K562 (cell line): Measurements from ENCODE around the gene NAXE. TPM values are rescaled to one million over a fixed set of nuclear protein-coding genes. Genes with fewer than 3 reads are reported as not detected.
A peak's percentile ranks its signal among the peaks of the same experiment; 100 is the strongest.

Source experiments
- DPF2 ChIP-seq: fragments of 450-650 bp; IDR thresholded peaks from 2 replicates; pipeline ENCODE4 v1.6.1; 2016
- FOXM1 ChIP-seq, 2 experiments: fragments of 450-650 bp in 1 of 2; sonication (generic) in 1 of 2; formaldehyde crosslinking in 1 of 2; IDR thresholded peaks; 2 replicates each; pipeline versions ENCODE4 v1.6.1 to v1.9.0; 2017 to 2022; ENCODE audit warnings: low read depth in 2 of 2, mild to moderate bottlenecking in 2 of 2, missing genetic modification reagents in 1 of 2, moderate library complexity in 1 of 2
- ILF3 ChIP-seq: fragments of 450-650 bp; IDR thresholded peaks from 2 replicates; pipeline ENCODE4 v1.6.1; 2018; ENCODE audit warnings: antibody characterized with exemption, mild to moderate bottlenecking, moderate library complexity, borderline replicate concordance
- NBN ChIP-seq: fragments of 450-650 bp; IDR thresholded peaks from 2 replicates; pipeline ENCODE4 v1.6.1; 2016; ENCODE audit warnings: low read depth, mild to moderate bottlenecking
- NR2C2 ChIP-seq, 2 experiments: fragments of 200-800 bp in 1 of 2; sonication (Bioruptor generic) in 1 of 2; sonication (generic) in 1 of 2; formaldehyde crosslinking in 1 of 2; IDR thresholded peaks; 2 replicates each; pipeline versions ENCODE4 v1.6.1 to v1.8.0; 2016 to 2022; ENCODE audit warnings: mild to moderate bottlenecking in 1 of 2, missing compliant biosample characterization in 1 of 2, missing genetic modification characterization in 1 of 2, missing genetic modification reagents in 1 of 2
- NR4A1 ChIP-seq, 2 experiments: fragments of 250-450 bp in 1 of 2; fragments of 450-650 bp in 1 of 2; sonication (Bioruptor Pico) in 1 of 2; IDR thresholded peaks; 2 replicates each; pipeline versions ENCODE4 v1.4.0 to v1.6.1; 2016 to 2020; ENCODE audit warnings: mild to moderate bottlenecking in 2 of 2, missing compliant biosample characterization in 1 of 2, missing genetic modification characterization in 1 of 2, moderate library complexity in 1 of 2
- PHTF2 ChIP-seq: fragments of 250-450 bp; sonication (Bioruptor Pico); IDR thresholded peaks from 2 replicates; pipeline ENCODE4 v1.5.0; 2021; ENCODE audit warnings: mild to moderate bottlenecking
- POLR2A ChIP-seq: fragments of 450-650 bp; conservative IDR thresholded peaks from 2 replicates; pipeline ENCODE4 v1.6.1; 2016
- POLR2B ChIP-seq: fragments of 450-650 bp; IDR thresholded peaks from 2 replicates; pipeline ENCODE4 v1.6.1; 2018; ENCODE audit warnings: low read depth; ENCODE audit not compliant: partially characterized antibody
- RHOXF2B ChIP-seq: fragments of 250-450 bp; sonication (Bioruptor Pico); conservative IDR thresholded peaks from 2 replicates; pipeline ENCODE4 v1.5.1; 2021
- SIN3A ChIP-seq, 2 experiments: fragments of 150-350 bp in 1 of 2; IDR thresholded peaks; 2 replicates each; pipeline ENCODE4 v1.6.1; 2011 to 2016; ENCODE audit warnings: borderline replicate concordance in 2 of 2, low read depth in 2 of 2, low read length in 2 of 2, mild to moderate bottlenecking in 2 of 2, moderate library complexity in 2 of 2; ENCODE audit not compliant: control insufficient read depth in 1 of 2
- STAT5B ChIP-seq: fragments of 250-450 bp; sonication (Bioruptor Pico); IDR thresholded peaks from 2 replicates; pipeline ENCODE4 v1.8.0; 2021; ENCODE audit warnings: mild to moderate bottlenecking, inconsistent platforms
- ZKSCAN3 ChIP-seq: fragments of 250-450 bp; sonication (Bioruptor Pico); IDR thresholded peaks from 2 replicates; pipeline ENCODE4 v1.4.0; 2020
- ZNF197 ChIP-seq: fragments of 200-800 bp; sonication (Bioruptor generic); IDR thresholded peaks from 2 replicates; pipeline ENCODE4 v1.6.1; 2016; ENCODE audit warnings: low read depth, missing genetic modification characterization, missing compliant biosample characterization
- ZNF224 ChIP-seq: sonication (generic); formaldehyde crosslinking; IDR thresholded peaks from 2 replicates; pipeline ENCODE4 v1.8.0; 2022; ENCODE audit warnings: mild to moderate bottlenecking, missing genetic modification reagents
- ZNF316 ChIP-seq: fragments of 450-650 bp; IDR thresholded peaks from 2 replicates; pipeline ENCODE4 v1.6.1; 2016
- ZNF384 ChIP-seq: IDR thresholded peaks from 2 replicates; pipeline ENCODE4 v1.6.1; 2012; ENCODE audit warnings: low read depth, low read length, improper control_type of control experiment
- ZNF766 ChIP-seq: fragments of 200-800 bp; sonication (Bioruptor generic); conservative IDR thresholded peaks from 2 replicates; pipeline ENCODE4 v1.6.1; 2016; ENCODE audit warnings: missing genetic modification characterization, missing compliant biosample characterization
- ZSCAN32 ChIP-seq: fragments of 450-650 bp; formaldehyde crosslinking; IDR thresholded peaks from 2 replicates; pipeline ENCODE4 v1.4.0; 2020; ENCODE audit warnings: mild to moderate bottlenecking, moderate library complexity
- polyA plus RNA-seq, 8 experiments: library from polyadenylated mRNA; depleted of rRNA in 4 of 8; stranded (reverse) in 5 of 8; unstranded in 3 of 8; fragments of >200 nt; fragmentation: Nextera tagmentation in 2 of 8; fragmentation: Illumina TruSeq in 1 of 8; extraction: Ambion mirVana in 2 of 8; extraction: Trizol in 1 of 8; gene quantifications; 2 replicates each; pipeline versions ENCODE4 v1.2.1 to v1.2.3, GENCODE V29; 2011 to 2014; ENCODE audit warnings: inconsistent platforms in 1 of 8, missing spikeins in 1 of 8
- total RNA-seq, 7 experiments: library from RNA; depleted of rRNA in 6 of 7; stranded (reverse); fragments of >200 nt in 6 of 7; fragmentation: Illumina TruSeq in 2 of 7; extraction: Trizol in 2 of 7; gene quantifications; 2 replicates each; pipeline versions ENCODE4 v1.2.1 to v1.2.3, GENCODE V29; 2011 to 2021; ENCODE audit warnings: low replicate concordance in 1 of 7
- TF ChIP-seq, protein P1 (sequence below): fragments of 450-650 bp; formaldehyde crosslinking; IDR thresholded peaks from 2 replicates; pipeline ENCODE4 v1.4.0; 2020; ENCODE audit warnings: mild to moderate bottlenecking
- TF ChIP-seq, protein P2 (sequence below): fragments of 450-650 bp; IDR thresholded peaks from 2 replicates; pipeline ENCODE4 v1.6.1; 2017; ENCODE audit warnings: antibody characterized with exemption, mild to moderate bottlenecking
- TF ChIP-seq, protein P3 (sequence below): sonication (generic); formaldehyde crosslinking; IDR thresholded peaks from 2 replicates; pipeline ENCODE4 v1.8.1; 2023; ENCODE audit warnings: mild to moderate bottlenecking, missing genetic modification reagents

NAXE gene
- total and polyA plus RNA-seq, 9 of the 15 experiments (the other 6 are each of a cell fraction or from before 2014, with no cell fraction given), result 27.3 to 137 (median 90.0) TPM

DNA sequence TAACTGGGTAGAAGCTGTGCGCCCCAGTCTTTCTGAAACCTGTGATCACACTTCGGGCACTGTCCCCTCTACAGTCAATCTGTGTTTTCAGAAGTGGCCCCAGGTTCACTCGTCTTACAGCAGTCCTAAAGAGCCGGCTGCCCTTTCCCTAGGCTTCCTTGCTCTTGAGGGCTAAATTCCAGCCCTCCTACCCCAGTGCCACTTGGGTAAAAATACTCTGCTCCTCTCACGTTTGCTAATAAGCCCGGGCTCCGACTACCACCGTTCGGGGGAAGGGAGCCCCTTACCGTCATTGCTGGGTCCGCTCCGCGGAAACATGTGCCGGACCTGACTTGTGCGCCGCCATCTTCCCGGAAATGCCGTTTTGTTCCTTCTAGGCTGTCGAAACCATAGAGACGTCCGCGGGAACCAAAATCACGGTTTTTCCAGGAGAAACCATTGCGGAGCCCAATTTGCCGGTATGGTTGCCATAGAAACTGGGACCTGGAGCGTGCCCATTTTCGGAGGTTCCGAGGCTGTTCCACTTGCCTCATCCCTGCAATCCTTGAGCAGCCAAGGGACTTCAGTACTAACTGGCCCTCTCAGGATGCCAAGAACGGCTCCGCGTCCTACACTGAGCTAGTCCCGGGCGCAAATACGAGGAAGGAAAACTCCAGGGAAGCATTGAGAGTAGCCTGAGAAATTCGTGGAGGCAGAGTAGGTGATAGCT, 9.7 kb downstream of the NAXE start, which contains the start of gene GPATCH4 (continued):
- TF ChIP-seq ZNF224 (CRISPR knock-in tag), result no peak
- TF ChIP-seq ZSCAN32, result no peak
- no peak for TF ChIP-seq ZNF197 (CRISPR knock-in tag)
- no peak for TF ChIP-seq RHOXF2B (CRISPR knock-in tag)
- TF ChIP-seq NR2C2 (CRISPR knock-in tag; IDR thresholded peaks at IDR 0.05), result no peak
- peak; percentile 57; the same call in 1 of the 2 replicates for TF ChIP-seq NR2C2 (tag; IDR thresholded peaks at IDR 0.05)
- TF ChIP-seq ZNF316, result no peak
- TF ChIP-seq, protein P1, sequence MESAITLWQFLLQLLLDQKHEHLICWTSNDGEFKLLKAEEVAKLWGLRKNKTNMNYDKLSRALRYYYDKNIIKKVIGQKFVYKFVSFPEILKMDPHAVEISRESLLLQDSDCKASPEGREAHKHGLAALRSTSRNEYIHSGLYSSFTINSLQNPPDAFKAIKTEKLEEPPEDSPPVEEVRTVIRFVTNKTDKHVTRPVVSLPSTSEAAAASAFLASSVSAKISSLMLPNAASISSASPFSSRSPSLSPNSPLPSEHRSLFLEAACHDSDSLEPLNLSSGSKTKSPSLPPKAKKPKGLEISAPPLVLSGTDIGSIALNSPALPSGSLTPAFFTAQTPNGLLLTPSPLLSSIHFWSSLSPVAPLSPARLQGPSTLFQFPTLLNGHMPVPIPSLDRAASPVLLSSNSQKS, result no peak
- no peak for TF ChIP-seq ZKSCAN3 (CRISPR knock-in tag)
- TF ChIP-seq DPF2, result no peak
- TF ChIP-seq ILF3, result no peak
- peak; percentile 93 for TF ChIP-seq POLR2A
- peak; percentile 97 to 99 for TF ChIP-seq SIN3A (IDR thresholded peaks at IDR 0.05; ENCODE audit: borderline replicate concordance in 2 of 2, control insufficient read depth in 1 of 2, low read depth in 2 of 2, low read length in 2 of 2)
- TF ChIP-seq, protein P2, sequence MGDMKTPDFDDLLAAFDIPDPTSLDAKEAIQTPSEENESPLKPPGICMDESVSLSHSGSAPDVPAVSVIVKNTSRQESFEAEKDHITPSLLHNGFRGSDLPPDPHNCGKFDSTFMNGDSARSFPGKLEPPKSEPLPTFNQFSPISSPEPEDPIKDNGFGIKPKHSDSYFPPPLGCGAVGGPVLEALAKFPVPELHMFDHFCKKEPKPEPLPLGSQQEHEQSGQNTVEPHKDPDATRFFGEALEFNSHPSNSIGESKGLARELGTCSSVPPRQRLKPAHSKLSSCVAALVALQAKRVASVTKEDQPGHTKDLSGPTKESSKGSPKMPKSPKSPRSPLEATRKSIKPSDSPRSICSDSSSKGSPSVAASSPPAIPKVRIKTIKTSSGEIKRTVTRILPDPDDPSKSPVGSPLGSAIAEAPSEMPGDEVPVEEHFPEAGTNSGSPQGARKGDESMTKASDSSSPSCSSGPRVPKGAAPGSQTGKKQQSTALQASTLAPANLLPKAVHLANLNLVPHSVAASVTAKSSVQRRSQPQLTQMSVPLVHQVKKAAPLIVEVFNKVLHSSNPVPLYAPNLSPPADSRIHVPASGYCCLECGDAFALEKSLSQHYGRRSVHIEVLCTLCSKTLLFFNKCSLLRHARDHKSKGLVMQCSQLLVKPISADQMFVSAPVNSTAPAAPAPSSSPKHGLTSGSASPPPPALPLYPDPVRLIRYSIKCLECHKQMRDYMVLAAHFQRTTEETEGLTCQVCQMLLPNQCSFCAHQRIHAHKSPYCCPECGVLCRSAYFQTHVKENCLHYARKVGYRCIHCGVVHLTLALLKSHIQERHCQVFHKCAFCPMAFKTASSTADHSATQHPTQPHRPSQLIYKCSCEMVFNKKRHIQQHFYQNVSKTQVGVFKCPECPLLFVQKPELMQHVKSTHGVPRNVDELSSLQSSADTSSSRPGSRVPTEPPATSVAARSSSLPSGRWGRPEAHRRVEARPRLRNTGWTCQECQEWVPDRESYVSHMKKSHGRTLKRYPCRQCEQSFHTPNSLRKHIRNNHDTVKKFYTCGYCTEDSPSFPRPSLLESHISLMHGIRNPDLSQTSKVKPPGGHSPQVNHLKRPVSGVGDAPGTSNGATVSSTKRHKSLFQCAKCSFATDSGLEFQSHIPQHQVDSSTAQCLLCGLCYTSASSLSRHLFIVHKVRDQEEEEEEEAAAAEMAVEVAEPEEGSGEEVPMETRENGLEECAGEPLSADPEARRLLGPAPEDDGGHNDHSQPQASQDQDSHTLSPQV, result 0 out of 2 replicates have a peak, but pooled peaks have one; percentile 36
- TF ChIP-seq POLR2B, result peak; percentile 51
- TF ChIP-seq, protein P3, sequence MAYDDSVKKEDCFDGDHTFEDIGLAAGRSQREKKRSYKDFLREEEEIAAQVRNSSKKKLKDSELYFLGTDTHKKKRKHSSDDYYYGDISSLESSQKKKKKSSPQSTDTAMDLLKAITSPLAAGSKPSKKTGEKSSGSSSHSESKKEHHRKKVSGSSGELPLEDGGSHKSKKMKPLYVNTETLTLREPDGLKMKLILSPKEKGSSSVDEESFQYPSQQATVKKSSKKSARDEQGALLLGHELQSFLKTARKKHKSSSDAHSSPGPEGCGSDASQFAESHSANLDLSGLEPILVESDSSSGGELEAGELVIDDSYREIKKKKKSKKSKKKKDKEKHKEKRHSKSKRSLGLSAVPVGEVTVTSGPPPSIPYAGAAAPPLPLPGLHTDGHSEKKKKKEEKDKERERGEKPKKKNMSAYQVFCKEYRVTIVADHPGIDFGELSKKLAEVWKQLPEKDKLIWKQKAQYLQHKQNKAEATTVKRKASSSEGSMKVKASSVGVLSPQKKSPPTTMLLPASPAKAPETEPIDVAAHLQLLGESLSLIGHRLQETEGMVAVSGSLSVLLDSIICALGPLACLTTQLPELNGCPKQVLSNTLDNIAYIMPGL (CRISPR knock-in tag), result no peak
- no peak for TF ChIP-seq STAT5B (CRISPR knock-in tag)
- TF ChIP-seq ZNF384, result no peak
- TF ChIP-seq FOXM1 (IDR thresholded peaks at IDR 0.05; ENCODE audit: low read depth), result no peak
- no peak for TF ChIP-seq FOXM1 (CRISPR knock-in tag; IDR thresholded peaks at IDR 0.05; ENCODE audit: low read depth)
- no peak for TF ChIP-seq PHTF2 (CRISPR knock-in tag)
- peak; percentile 58; the same call in 1 of the 2 replicates for TF ChIP-seq NBN
- no peak for TF ChIP-seq NR4A1 (CRISPR knock-in tag; IDR thresholded peaks at IDR 0.05)
- peak; percentile 81 for TF ChIP-seq NR4A1 (tag; IDR thresholded peaks at IDR 0.05)
- TF ChIP-seq ZNF766 (CRISPR knock-in tag), result no peak
